Lung microvascular endothelial cell (primary cell): Measurements from ENCODE around the gene COPB2. TPM values are rescaled to one million over a fixed set of nuclear protein-coding genes. Genes with fewer than 3 reads are reported as not detected.

Experiments
- DNase-seq, 2 donors: peaks; one replicate each; pipeline versions ENCODE4 v3.0.0 to v3.0.0-alpha.2; 2010; ENCODE audit warnings: low read depth in 2 of 2
- total RNA-seq: library from RNA; depleted of rRNA; stranded (reverse); fragments of >200 nt; gene quantifications from 2 replicates; pipeline ENCODE4 v1.2.1, GENCODE V29; 2014

The COPB2 gene
- total RNA-seq, 1 donor from 2014 or later: 174 TPM

DNA sequence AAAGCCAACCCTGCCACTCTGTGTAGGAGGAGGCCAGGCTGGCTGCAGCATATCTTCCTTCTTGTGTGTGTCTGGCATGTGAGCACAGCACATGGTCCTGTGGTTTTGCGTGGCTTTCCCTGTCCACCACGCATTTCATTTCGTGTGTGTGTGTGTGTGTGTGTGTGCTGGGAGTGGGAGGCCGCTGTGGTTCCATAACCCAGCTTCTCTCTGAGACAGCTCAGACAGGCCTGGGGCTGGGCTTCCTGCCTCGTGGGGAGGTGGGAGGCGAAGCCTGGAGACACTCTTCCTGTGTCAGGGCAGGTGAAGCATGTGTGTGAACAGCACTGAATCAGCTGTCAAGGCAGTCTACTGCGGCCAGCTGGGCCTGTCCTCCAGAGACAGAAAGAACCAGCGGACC, 61.6 kb downstream of the COPB2 start:
- DNase-seq: no peak

- no peak for DNase-seq
Measured at GRCh38 chr3:139327231-139327630, 62.2 kb downstream of the COPB2 start.

DNA sequence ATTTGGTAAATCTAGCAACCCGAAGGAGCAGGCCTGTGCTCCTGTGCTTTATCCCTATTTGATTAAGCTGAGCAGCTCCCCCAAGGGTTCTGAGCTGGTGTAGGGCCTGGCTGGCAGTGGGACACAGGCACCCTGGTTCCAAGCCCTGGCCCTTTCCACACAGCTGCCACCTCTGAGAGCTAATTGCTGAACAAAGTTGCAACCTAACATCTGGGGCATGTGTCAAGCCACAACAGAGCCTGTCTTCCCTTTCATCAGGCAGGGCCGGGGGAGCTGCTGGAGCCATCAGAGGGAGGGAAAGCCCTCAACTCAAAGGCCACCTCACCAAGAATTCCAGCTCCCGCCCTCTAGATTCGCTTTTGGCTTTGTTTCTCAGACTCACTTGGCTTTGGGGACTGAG, 62.7 kb downstream of the COPB2 start:
- no peak for DNase-seq

DNA sequence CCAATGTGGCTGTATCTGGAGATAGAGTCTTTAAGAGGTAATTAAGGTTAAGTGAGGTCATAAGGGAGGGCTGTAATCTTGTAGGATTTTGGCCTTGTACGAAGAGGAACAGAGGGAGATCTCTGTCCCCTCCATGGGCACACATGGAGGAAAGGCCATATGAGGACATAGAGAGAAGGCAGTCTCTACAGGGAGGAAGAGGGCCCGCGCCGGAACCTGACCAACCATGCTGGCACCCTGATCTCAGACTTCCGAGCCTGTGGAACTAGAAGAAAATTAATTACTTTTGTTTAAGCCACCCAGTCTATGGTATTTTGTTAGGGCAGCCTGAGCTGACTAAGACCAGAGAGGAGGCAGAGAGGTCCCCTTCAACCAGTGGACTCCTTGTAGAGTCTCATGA, 63.3 kb downstream of the COPB2 start:
- no peak for DNase-seq

- DNase-seq: no peak
Measured at GRCh38 chr3:139325551-139325950, 63.9 kb downstream of the COPB2 start.

GRCh38 chr3:139324456-139324855, 65.0 kb downstream of the COPB2 start:
- DNase-seq: no peak

DNA sequence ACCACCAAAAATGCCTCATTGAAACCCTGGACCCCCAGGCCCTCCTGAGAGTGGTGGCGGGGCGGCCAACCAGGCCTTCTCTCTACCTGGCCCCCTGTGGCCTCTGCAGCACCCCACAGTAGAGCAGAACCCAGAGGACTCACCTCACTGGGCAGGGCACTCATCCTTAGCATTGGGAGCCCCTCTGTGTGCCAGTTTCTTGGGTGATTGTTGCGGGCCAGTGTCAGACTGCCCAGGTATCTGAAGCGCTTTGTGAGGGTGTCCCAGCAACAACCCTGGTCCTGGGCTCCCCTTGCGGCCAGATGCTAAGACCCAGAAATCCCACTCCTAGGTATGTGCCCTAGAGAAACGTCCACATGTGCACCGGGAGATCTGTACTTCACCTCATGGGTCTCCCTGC, 66.3 kb downstream of the COPB2 start:
- no peak for DNase-seq

GRCh38 chr3:139322346-139322745, 67.1 kb downstream of the COPB2 start:
- DNase-seq: no peak

DNA sequence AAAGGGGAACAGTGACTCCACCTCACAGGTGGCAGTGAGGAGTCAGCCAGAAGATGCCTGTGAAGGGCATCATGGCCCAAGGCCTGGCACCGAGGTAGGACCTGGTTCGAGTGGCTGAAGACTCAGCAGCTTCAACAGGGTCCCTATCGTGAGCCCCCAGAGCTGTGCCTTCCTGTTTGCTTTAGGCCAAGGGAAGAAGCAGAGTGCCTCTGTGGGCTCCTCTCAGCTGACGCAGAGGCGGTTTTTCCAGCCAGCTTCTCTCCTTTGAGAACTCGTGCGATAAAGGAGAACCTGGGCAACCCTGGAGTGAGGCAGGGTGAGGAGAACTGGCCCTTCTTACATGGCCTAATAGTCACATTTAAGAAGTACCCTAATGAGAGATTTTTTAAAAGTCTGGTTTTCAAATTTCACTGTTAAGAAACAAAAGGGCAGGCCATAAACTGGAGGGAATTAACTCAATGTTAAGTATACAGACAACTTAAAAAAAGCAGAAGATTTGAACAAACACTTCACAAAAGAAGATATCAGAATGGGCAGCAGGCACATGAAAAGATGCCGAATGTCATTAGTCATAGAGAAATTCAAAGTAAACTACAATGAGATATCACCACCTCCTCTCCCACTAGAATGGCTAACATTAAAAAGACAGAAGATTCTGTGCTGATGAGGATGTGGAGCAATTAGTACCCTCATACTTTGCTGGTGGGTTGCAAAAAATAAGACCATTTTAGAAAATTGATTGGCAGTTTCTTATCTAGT, 68.7 kb downstream of the COPB2 start:
- DNase-seq: no peak

DNA sequence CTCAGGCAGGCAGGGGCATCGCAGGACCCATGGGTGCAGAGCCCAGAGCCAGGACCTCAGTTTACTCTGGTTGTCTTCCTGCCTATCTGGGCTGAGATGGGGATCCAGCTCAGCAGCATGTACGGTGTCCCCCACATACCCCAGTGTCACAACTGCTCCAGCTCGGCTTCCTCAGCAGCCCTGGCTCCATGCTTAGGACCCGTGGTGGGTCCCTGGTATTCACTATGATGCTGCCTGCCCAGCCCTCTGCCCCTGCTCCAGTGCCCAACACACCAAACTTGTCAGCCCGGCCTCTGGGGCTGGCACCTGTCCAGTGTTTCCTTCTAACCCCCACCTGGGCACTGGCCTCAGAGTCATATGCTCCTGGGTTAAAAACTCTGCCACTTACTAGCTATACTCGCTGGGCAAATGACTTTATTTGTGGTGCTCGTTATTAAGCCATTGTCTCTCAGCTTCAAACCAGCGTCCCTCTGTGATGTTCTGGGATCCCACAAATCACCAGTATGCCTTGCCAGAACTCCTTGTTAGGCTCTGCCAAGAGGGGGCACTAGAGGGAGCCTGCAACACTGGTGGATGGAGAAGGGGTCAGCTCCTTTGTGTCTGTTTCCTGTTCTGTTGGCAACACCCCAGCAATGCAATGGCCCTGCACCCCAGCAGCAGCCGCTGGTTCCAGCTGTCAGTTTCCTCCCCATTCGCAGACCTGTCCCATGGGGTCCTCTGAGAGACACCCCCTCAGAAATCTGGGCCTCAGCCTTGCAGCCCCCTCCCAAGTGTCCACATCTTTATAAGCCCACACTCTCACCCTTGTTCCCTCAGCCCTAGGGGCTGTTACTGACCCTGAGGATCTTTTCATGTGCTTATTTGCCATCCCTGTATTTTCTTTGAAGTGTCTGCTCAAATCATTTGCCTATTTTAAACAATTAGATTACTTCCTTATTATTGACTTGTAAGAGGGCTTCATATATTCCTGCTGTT, 69.7 kb downstream of the COPB2 start:
- DNase-seq: peak; percentile 54 to 62

DNA sequence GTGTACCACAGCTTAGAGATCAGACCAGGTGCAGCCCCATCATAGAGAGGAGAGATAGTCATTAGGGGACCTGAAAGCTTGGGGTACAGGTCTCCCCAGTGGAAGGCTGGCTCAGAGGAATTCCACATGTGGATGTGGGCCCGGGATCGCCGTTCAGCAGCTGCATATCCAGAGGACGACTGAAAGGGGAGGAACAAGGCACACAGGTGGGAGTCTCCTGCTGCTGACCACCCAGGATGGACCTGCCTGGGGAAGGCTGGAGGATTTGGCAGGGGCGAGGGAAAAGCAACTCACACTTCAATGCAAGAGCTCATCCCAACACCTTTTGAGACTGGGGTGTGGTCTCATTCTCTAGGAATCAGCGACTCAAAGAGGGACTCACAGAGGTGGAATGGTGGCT, 70.6 kb downstream of the COPB2 start:
- no peak for DNase-seq

GRCh38 chr3:139318431-139318816, 71.0 kb downstream of the COPB2 start:
- DNase-seq: peak in 1 of 2 donors; percentile 9

GRCh38 chr3:139317660-139318430, 71.6 kb downstream of the COPB2 start:
- DNase-seq: no peak

GRCh38 chr3:139317215-139317614, 72.2 kb downstream of the COPB2 start:
- DNase-seq: no peak

GRCh38 chr3:139313921-139314320, 75.5 kb downstream of the COPB2 start:
- no peak for DNase-seq

DNA sequence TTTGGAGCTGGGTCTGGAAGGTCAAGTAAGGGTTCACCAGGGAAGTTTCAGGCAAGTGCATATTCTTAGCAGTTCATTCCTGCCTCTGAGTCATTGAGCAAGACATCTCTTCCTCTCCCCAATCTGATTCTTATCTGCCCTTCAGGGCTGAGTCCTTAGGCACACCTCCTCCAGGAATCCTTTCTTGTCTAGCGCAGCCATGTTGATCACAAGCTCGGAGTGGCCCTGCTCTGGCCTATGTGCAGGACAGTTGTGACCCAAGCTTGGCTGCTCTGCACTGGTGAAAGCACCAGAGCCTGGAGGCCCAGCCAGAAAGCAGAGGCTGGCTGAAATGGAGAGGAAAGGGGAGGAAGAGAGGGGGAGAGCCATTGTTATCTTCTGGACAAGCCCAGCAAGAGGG, 76.5 kb downstream of the COPB2 start:
- peak; percentile 31 to 40 for DNase-seq

DNA sequence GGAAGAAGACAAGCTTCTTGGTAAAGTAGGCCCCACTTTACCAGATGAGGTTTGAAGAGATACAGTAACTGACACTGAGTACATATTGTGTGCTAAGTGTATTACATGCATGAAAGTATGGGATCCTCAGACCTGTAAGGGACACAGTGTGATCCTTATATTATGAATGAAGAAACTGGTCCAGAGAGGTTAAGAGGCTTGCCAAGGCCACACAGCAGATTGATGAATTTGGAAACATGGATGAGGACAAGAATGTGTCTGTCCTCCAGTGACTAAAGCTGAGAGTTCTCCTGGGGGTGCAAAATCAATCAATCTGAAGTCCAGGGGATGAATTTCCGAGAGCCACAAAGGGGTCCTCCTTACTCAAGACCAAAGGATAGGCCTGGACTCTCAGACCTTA, 77.0 kb downstream of the COPB2 start:
- no peak for DNase-seq

DNA sequence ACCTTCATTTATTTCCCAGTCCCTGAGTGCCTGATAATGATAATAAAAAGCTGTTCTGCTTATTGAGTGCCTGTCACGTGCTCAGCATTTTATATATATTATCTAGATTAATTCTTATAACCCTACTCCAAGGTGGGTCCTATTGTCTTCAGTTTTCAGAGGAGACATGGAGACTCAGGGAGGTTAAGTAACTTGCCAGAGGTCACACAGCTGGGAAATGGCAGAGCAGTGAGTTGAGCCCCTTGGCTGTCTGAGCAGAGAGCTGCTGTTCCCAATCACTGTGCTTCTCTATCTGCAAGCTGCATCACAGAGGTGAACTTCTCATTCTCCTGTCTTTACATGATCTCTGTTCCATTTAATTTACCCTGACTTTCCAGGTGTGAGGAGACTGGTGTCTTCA, 77.9 kb downstream of the COPB2 start:
- no peak for DNase-seq

DNA sequence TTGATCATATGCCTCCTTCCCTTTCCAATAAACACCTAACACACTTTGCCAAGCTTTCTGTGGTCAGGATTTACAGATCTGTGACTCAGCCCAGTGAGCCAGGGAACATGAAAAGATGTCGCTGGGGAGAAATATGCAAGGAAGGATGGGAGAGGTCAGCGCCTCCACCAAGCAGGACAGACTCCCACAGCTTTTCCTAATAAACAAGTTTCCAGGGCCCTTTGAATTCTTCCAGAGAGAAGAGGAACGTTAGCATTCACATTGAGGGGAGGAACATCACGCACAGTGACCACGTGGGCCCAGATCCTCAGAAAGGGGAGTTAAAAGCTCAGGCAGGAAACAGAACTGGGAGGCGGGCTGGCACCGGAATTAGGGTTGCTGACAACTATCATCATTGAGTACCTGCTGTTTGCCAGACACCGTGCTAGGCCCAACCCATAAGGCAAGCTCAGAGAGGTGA, 78.9 kb downstream of the COPB2 start:
- DNase-seq: peak in 1 of 2 donors; percentile 72

- peak; percentile 38 to 64 for DNase-seq
Measured at GRCh38 chr3:139309880-139310279, 79.6 kb downstream of the COPB2 start.

DNA sequence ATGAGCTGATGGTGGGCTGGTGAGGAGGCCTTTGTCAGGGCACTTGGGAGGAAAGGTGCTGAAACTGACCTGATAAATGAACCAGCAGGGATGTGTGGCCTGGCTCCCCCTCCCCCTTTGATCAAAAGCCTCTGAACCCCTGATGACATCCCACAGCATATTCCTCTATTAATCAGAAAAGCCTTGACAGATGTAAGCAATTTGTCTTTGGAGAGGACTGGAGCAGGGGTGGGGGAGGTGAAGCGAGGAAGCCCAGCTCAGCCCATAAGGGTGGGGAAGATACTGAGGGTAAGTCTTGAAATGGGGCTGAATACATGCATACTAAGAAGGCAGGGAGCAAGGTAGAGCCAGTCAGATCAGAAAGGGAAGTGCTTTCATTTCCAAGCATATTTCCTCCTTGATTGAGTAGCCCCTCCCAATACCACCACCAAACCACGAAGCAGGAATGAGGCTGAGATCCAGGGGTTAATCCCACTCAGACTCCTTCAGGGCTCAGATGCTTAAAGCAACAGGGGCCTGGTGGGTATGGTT, 80.3 kb downstream of the COPB2 start:
- DNase-seq: no peak
